Neural progenitor cell (in vitro differentiated cells): ENCODE results near the gene DLG2. TPM values are rescaled to one million over a fixed set of nuclear protein-coding genes. Genes with fewer than 3 reads are reported as not detected.

Experiments used
- DNase-seq: peaks from one replicate; pipeline ENCODE4 v3.0.0-alpha.2; 2016; ENCODE audit warnings: low spot score
- H2AFZ ChIP-seq: fragments of 200-600 bp; sonication (generic); replicated peaks from 2 replicates; pipeline ENCODE4 v1.6.1; 2016; ENCODE audit warnings: antibody characterized with exemption
- H3F3A ChIP-seq: fragments of 200-600 bp; sonication (generic); 2 replicates; pipeline ENCODE4 v1.6.1; 2016; ENCODE audit warnings: antibody characterized with exemption, low read depth
- H3K27ac ChIP-seq: fragments of 200-600 bp; sonication (generic); 2 replicates; pipeline ENCODE4 v1.5.1; 2016; ENCODE audit warnings: mild to moderate bottlenecking
- H3K27me3 ChIP-seq: fragments of 200-600 bp; sonication (generic); 2 replicates; pipeline ENCODE4 v1.6.1; 2016; ENCODE audit warnings: mild to moderate bottlenecking, moderate library complexity
- H3K36me3 ChIP-seq: fragments of 200-600 bp; sonication (generic); 2 replicates; pipeline ENCODE4 v1.5.1; 2016
- H3K4me1 ChIP-seq: fragments of 200-600 bp; sonication (generic); 2 replicates; pipeline ENCODE4 v1.6.1; 2016; ENCODE audit warnings: mixed run types
- H3K4me2 ChIP-seq: fragments of 200-600 bp; sonication (generic); 2 replicates; pipeline ENCODE4 v1.6.1; 2016
- H3K4me3 ChIP-seq: fragments of 200-600 bp; sonication (generic); 2 replicates; pipeline ENCODE4 v1.5.1; 2016
- H3K79me2 ChIP-seq: fragments of 200-600 bp; sonication (generic); 2 replicates; pipeline ENCODE4 v1.6.1; 2016; ENCODE audit warnings: low read depth
- H3K9ac ChIP-seq: fragments of 200-600 bp; sonication (generic); 2 replicates; pipeline ENCODE4 v1.6.1; 2016
- H3K9me3 ChIP-seq: fragments of 200-600 bp; sonication (generic); 2 replicates; pipeline ENCODE4 v1.5.1; 2016; ENCODE audit warnings: low read depth
- H4K20me1 ChIP-seq: fragments of 200-600 bp; sonication (generic); 2 replicates; pipeline ENCODE4 v1.6.1; 2016; ENCODE audit warnings: low read depth
- H3K27ac Mint-ChIP-seq: 3 replicates; pipeline ENCODE4 v1.8.0; 2021; ENCODE audit warnings: mixed read lengths
- H3K27me3 Mint-ChIP-seq: 2 replicates; pipeline ENCODE4 v1.8.0; 2022; ENCODE audit warnings: low read depth, mild to moderate bottlenecking, inconsistent platforms, moderate library complexity, mixed read lengths; ENCODE audit not compliant: insufficient read depth
- H3K36me3 Mint-ChIP-seq: 3 replicates; pipeline ENCODE4 v1.8.0; 2021; ENCODE audit warnings: mixed read lengths
- H3K4me1 Mint-ChIP-seq: 3 replicates; pipeline ENCODE4 v1.8.0; 2021; ENCODE audit warnings: mixed read lengths
- H3K4me3 Mint-ChIP-seq: 3 replicates; pipeline ENCODE4 v1.8.0; 2021; ENCODE audit warnings: mild to moderate bottlenecking, moderate library complexity, mixed read lengths
- H3K9me3 Mint-ChIP-seq: 3 replicates; pipeline ENCODE4 v1.8.0; 2020; ENCODE audit warnings: mixed read lengths
- CTCF ChIP-seq: fragments of 200-600 bp; sonication (generic); IDR thresholded peaks from 2 replicates; pipeline ENCODE4 v1.5.1; 2017; ENCODE audit warnings: antibody characterized with exemption, mild to moderate bottlenecking
- EZH2 ChIP-seq: fragments of 200-600 bp; sonication (generic); IDR thresholded peaks from 2 replicates; pipeline ENCODE4 v1.6.1; 2017; ENCODE audit warnings: antibody characterized with exemption, mild to moderate bottlenecking, moderate library complexity
- EZH2phosphoT487 ChIP-seq: fragments of 200-600 bp; sonication (generic); IDR thresholded peaks from 2 replicates; pipeline ENCODE4 v1.6.1; 2017; ENCODE audit warnings: antibody characterized with exemption
- total RNA-seq: library from RNA; depleted of rRNA; stranded (reverse); fragments of >200 nt; gene quantifications from 2 replicates; pipeline ENCODE4 v1.2.3, GENCODE V29; 2015; ENCODE audit warnings: low replicate concordance

Gene DLG2
- total RNA-seq, 1 donor from 2014 or later: 7.5 TPM

- H3K27me3 Mint-ChIP-seq: no peaks in the 10 kb centered on the region
- Histone ChIP-seq H3K27me3 (no peaks in the 10 kb centered on the region), H3K36me3 (no peaks in the 10 kb centered on the region), H3F3A (no peaks in the 10 kb centered on the region), H2AFZ (no peak overlapping the region), H3K9ac (no peak overlapping the region), H4K20me1 (no peaks in the 10 kb centered on the region), H3K79me2 (no peaks in the 10 kb centered on the region), H3K4me2 (no peak overlapping the region), H3K4me3 (no peak overlapping the region), H3K27ac (no peak overlapping the region), H3K9me3 (no peaks in the 10 kb centered on the region), H3K4me1 (no peaks in the 10 kb centered on the region)
- no peaks in the 10 kb centered on the region for H3K4me1 Mint-ChIP-seq
- H3K4me3 Mint-ChIP-seq: no peak overlapping the region
- no peak for DNase-seq
- TF ChIP-seq EZH2phosphoT487 (no peak), CTCF (no peak), EZH2 (no peak)
- H3K36me3 Mint-ChIP-seq: no peaks in the 10 kb centered on the region
- no peaks in the 10 kb centered on the region for H3K9me3 Mint-ChIP-seq
- H3K27ac Mint-ChIP-seq: no peak overlapping the region
Observed at GRCh38 chr11:84518631-84519183, 1108.4 kb downstream of the DLG2 start.

- H3K9ac ChIP-seq: no peak overlapping the region
- TF ChIP-seq EZH2 (no peak), CTCF (no peak), EZH2phosphoT487 (no peak)
- no peaks in the 10 kb centered on the region for H3K27me3 Mint-ChIP-seq
- H3K27ac Mint-ChIP-seq: no peak overlapping the region
- no peaks in the 10 kb centered on the region for H3F3A ChIP-seq
- H3K4me1 Mint-ChIP-seq: no peaks in the 10 kb centered on the region
- H3K4me3 Mint-ChIP-seq: no peak overlapping the region
- no peaks in the 10 kb centered on the region for H3K9me3 ChIP-seq
- no peak overlapping the region for H3K4me3 ChIP-seq
- H3K27me3 ChIP-seq: no peaks in the 10 kb centered on the region
- H2AFZ ChIP-seq: no peak overlapping the region
- H3K4me2 ChIP-seq: no peak overlapping the region
- H3K27ac ChIP-seq: no peak overlapping the region
- no peaks in the 10 kb centered on the region for H3K9me3 Mint-ChIP-seq
- no peaks in the 10 kb centered on the region for H3K79me2 ChIP-seq
- H3K4me1 ChIP-seq: no peaks in the 10 kb centered on the region
- DNase-seq: no peak
- H3K36me3 ChIP-seq: no peaks in the 10 kb centered on the region
- no peaks in the 10 kb centered on the region for H4K20me1 ChIP-seq
- H3K36me3 Mint-ChIP-seq: no peaks in the 10 kb centered on the region
Observed at GRCh38 chr11:84514436-84514835, 1112.7 kb downstream of the DLG2 start.

GRCh38 chr11:84503503-84503902, 1123.6 kb downstream of the DLG2 start:
- no peak for DNase-seq
- Mint-ChIP-seq H3K9me3 (no peaks in the 10 kb centered on the region), H3K4me1 (no peaks in the 10 kb centered on the region), H3K27ac (no peak overlapping the region), H3K36me3 (no peaks in the 10 kb centered on the region), H3K4me3 (no peak overlapping the region), H3K27me3 (no peaks in the 10 kb centered on the region)
- Histone ChIP-seq H3K9me3 (no peaks in the 10 kb centered on the region), H3K79me2 (no peaks in the 10 kb centered on the region), H3K4me3 (no peak overlapping the region), H3K4me2 (no peak overlapping the region), H3K36me3 (no peaks in the 10 kb centered on the region), H4K20me1 (no peaks in the 10 kb centered on the region), H3K4me1 (no peaks in the 10 kb centered on the region), H3F3A (no peaks in the 10 kb centered on the region), H3K27me3 (no peaks in the 10 kb centered on the region), H2AFZ (no peak overlapping the region), H3K9ac (no peak overlapping the region), H3K27ac (no peak overlapping the region)
- TF ChIP-seq CTCF (no peak), EZH2phosphoT487 (no peak), EZH2 (no peak)
